GM18868 (cell line): ENCODE results near the gene TTC23.
"Not testable (repeated sequence)": the region's sequence is repeated elsewhere in the genome, so short reads cannot be mapped to it uniquely, and the experiment has no call there.

Experiments
- ATAC-seq: cut with Tn5 transposase; IDR thresholded peaks from one replicate; pipeline ENCODE4 v1.9.1; 2021; ENCODE audit warnings: mild to moderate bottlenecking, moderate library complexity; ENCODE audit not compliant: unreplicated experiment

TTC23 gene

DNA sequence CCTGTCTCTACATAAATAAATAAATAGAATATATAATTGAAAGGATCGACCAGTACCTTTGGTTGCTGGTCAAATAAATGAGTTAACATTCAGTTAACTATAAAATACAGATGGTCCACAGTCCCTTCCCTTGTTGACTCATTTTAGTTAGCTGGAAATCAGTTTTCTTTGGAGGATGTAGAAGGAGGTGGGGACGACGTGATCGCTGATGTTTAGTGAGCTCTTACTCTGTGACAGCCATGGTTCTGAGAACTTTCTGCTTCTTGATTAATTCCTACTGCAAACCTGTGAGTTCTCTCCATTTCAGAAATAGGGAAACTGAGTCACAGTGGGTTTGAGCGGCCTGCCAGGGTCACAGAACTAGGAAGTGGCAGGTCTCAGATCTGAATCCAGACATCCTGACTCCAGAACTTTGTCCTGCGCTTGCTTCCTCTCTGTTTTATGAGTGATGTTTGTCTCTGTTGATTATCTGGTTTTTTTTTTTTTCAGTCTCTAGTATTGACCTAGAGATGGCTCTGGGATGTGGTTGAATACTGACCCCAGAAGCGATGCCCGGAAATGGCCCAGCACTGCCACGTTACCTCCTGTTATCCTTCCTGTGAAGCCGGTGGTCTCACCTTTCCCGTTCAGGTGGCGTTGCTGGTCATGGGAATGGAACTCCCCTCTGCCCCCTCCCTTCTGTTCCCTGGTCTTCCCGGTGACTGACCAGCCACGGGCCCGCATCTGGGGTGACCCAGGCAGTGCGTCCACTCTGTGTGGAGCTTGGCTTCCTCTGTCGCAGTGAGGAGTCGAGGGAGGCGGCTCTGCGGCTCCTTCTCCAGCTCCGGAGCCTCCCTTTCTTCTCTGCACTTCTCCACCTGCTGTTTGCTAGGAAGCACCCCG is 126.3 kb downstream of the TTC23 start:
- no peak for ATAC-seq

GRCh38 chr15:99121691-99122410 is 127.5 kb downstream of the TTC23 start:
- no peak for ATAC-seq

GRCh38 chr15:99121207-99121606 is 128.2 kb downstream of the TTC23 start:
- ATAC-seq = no peak

GRCh38 chr15:99120050-99120777 is 129.2 kb downstream of the TTC23 start:
- no peak for ATAC-seq

GRCh38 chr15:99118801-99119546 is 130.4 kb downstream of the TTC23 start:
- ATAC-seq = no peak

DNA sequence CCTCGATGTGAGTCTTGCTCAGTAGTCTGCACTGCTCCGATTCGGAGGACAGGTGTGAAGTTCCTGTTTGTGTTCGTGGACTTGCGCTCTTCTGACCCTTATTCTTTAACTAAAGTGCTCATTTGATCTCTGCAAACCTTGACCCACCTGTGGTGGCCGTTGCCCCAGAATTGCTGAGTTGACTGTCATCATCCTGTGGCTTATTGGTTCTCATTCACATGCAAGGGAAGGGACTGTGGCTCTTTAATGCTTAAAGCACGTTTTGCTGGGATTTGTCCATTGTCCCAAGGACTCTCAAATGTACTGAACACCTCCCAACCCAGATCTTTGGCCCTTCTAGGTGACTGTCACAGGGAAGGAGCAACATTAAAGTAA is 131.1 kb downstream of the TTC23 start:
- ATAC-seq = no peak

DNA sequence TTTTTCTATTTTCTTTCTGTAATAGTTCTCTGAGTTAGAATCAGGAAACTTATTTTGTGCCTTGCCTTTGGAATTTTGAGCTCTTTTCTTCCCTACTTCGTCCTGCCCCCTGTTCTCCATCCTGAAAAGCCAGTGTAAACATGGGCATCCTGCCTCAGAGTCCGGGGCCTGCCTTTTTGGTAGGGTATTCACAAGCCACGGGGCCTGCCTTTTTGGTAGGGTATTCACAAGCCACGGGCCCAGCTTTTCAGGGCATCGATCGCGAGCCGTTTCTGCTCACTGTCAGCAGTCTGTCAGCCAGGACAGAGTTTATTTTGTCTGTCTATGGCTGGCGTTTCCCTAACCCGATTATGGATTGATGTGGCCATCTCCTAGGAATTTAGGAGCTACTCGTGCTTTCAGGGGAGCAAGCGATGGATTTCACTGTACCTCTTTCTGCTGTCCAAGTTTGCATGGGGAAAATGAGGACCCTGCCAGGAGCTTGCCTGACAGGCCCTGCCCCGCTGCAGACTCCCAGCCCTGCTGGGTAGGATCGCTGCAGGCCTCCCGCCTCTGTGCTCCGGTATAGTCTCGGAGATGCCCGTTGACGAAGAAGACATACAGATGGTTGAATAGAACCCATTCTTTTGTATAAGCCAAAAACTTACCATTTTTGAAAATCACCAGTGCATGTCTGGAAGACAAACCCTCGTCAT is 131.7 kb downstream of the TTC23 start:
- ATAC-seq = no peak

DNA sequence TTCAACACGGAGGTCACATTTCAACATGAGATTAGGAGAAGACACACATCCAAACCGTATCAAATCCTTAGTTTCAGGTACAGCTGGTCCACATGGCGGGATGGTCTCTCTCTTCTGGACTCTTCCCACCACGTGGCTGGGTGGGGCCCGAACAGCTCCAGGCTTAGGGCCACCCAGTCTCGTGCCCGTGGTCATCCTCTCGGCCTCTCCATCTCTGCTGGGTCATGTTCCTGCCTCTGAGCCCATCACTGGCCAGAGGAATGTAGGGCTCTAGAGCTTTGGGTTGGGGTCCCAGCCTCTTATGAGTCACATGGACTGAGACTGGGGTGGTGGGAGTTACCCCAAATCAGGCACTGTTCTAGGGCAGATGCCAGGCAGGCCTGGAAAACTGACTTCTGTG is 132.3 kb downstream of the TTC23 start:
- ATAC-seq = no peak

- ATAC-seq = no peak
Measured at GRCh38 chr15:99115300-99116215, 133.8 kb downstream of the TTC23 start.

- ATAC-seq = no peak
Measured at GRCh38 chr15:99114511-99115299, 134.7 kb downstream of the TTC23 start.

DNA sequence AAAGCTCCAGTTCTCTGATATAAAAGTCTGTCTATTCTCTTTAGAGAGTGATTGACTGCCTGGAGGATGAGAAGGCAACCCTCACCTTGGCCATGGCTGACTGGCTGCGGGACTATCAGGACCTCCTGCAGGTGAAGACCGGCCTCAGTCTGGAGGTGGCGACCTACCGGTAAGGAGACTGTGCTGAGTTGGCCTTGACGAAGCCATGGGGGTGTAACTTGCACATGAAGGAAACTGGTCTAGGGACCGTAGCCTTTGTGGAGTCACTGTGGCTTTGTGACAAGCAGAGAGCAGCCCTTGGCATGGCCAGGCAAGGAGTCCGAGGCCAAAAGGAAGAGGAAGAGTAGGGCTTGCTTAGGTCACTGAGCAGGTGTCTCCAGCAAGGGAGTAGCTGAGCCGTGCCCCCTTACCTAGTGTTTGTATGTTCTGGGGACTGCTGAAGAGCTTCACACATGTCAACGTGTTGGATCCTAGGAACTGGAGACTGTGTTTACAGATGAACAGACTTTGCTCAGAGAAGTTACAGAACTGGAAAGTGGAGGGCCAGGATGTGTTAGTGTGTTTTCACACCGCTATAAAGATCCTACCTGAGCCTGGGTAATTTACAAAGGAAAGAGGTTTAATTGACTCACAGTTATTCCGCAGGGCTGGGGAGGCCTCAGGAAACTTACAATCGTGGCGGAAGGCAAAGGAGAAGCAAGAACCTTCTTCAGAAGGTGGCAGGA is 135.7 kb downstream of the TTC23 start:
- ATAC-seq = no peak

DNA sequence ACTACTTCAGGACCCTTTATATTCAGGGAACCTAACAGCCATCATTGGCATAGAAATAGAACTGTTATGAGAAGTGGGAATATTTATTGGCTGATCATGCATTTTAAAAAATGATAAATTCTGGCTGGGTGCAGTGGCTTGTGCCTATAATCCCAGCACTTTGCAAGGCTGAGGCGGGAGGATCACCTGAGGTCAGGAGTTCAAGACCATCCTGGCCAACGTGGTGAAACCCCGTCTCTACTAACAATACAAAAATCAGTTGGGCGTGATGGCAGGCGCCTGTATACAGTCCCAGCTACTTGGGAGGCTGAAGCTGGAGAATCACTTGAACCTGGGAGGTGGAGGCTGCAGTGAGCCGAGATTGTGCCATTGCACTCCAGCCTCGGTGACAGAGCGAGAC is 137.7 kb downstream of the TTC23 start:
- not testable (repeated sequence) for ATAC-seq

- ATAC-seq = no peak
Measured at GRCh38 chr15:99110581-99111320, 138.6 kb downstream of the TTC23 start.

GRCh38 chr15:99110093-99110492 is 139.3 kb downstream of the TTC23 start:
- ATAC-seq = no peak

DNA sequence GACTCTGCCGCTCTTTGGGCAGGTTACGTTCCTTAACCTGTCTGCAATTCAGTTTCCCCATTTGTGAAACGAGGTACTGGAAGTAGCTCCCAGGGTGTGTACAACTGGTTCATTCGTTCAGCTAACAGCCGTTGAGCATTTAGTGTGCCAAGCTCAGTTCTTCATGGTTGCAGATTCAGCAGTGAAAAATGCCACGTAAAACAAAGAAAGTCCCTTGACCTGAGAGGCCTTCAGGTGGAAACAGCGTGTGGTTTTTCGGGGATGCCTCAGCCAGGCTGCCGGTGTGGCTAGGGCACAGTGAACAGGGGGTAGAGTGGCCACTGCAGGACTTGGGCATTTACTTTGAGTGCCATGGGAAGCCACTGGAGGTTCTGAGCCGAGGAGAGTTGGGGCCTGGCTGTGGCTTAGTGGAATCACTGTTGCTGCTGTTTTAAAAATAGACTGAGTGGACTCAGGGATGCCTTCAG is 139.8 kb downstream of the TTC23 start:
- no peak for ATAC-seq

GRCh38 chr15:99108993-99109392 is 140.4 kb downstream of the TTC23 start:
- ATAC-seq = no peak
